Measurements from ENCODE around the gene CCL24. TPM values are rescaled to one million over a fixed set of nuclear protein-coding genes. Genes with fewer than 3 reads are reported as not detected.
"Not testable (repeated sequence)": the region's sequence is repeated elsewhere in the genome, so short reads cannot be mapped to it uniquely, and the experiment has no call there.

CCL24 gene
- total RNA-seq, 1 donor from 2014 or later = not detected

GRCh38 chr7:75772081-75773077 is 41.2 kb downstream of the CCL24 start, which contains the start of gene CCL26:
Gene CCL26, minus strand, starts transcription at chr7:75772211. Its CDS starts 35 bp downstream, at chr7:75772176.
- no peak for TF ChIP-seq CTCF (IDR thresholded peaks at IDR 0.05; ENCODE audit: borderline replicate concordance)
- DNase-seq = peak; percentile 44
- intact Hi-C loops (cut with micrococcal nuclease) = no loop called here
- no peaks in the 10 kb centered on the region for H3K4me1 ChIP-seq
- H3K36me3 ChIP-seq = no peaks in the 10 kb centered on the region
- peak within 1 kb of the TSS; percentile 70 for H3K27ac ChIP-seq (replicated peaks)
- H3K4me3 ChIP-seq = no peak within 1 kb of the TSS
- no peaks in the 10 kb centered on the region for H3K9me3 ChIP-seq (replicated peaks)
- no peaks in the 10 kb centered on the region for H3K27me3 ChIP-seq (ENCODE audit: low read depth)

GRCh38 chr7:75771224-75771623 is 42.4 kb downstream of the CCL24 start:
- no peaks in the 10 kb centered on the region for H3K36me3 ChIP-seq
- no peak overlapping the region for H3K27ac ChIP-seq (replicated peaks)
- no peaks in the 10 kb centered on the region for H3K9me3 ChIP-seq (replicated peaks)
- H3K4me3 ChIP-seq = no peak overlapping the region
- intact Hi-C loops (cut with micrococcal nuclease) = no loop called here
- H3K27me3 ChIP-seq (ENCODE audit: low read depth) = no peaks in the 10 kb centered on the region
- H3K4me1 ChIP-seq = no peaks in the 10 kb centered on the region
- DNase-seq = no peak
- no peak for TF ChIP-seq CTCF (IDR thresholded peaks at IDR 0.05; ENCODE audit: borderline replicate concordance)

GRCh38 chr7:75762350-75762917 is 51.2 kb downstream of the CCL24 start:
- Histone ChIP-seq H3K4me3 (no peak overlapping the region), H3K36me3 (no peaks in the 10 kb centered on the region), H3K27ac (replicated peaks) (no peak overlapping the region), H3K9me3 (replicated peaks) (no peaks in the 10 kb centered on the region), H3K27me3 (ENCODE audit: low read depth) (no peaks in the 10 kb centered on the region), H3K4me1 (peaks cover 4% of the 10 kb centered on the region)
- TF ChIP-seq CTCF (IDR thresholded peaks at IDR 0.05; ENCODE audit: borderline replicate concordance) = peak; percentile 84
- intact Hi-C loops (cut with micrococcal nuclease) = no loop called here
- no peak for DNase-seq

GRCh38 chr7:75761801-75762200 is 51.8 kb downstream of the CCL24 start:
- DNase-seq; H3K4me1 ChIP-seq; H3K36me3 ChIP-seq; H3K9me3 ChIP-seq (replicated peaks); H3K27me3 ChIP-seq (ENCODE audit: low read depth); H3K4me3 ChIP-seq; H3K27ac ChIP-seq (replicated peaks); intact Hi-C loops (cut with micrococcal nuclease): not testable (repeated sequence)

Other genes with a start within 250 kb of the CCL24 start
- 14.5 TPM for gene HIP1, start 74.9 kb downstream of the CCL24 start, total RNA-seq
- gene CCL26, start 41.6 kb downstream of the CCL24 start, total RNA-seq = 0.49 TPM
- gene RHBDD2, start 65.2 kb upstream of the CCL24 start, total RNA-seq = 19.1 TPM
- 72.9 TPM for gene POR, start 101.3 kb upstream of the CCL24 start, total RNA-seq
- gene TMEM120A, start 180.8 kb upstream of the CCL24 start, total RNA-seq = 163 TPM
- 22.2 TPM for gene STYXL1, start 234.2 kb upstream of the CCL24 start, total RNA-seq
- gene MDH2, start 234.3 kb upstream of the CCL24 start, total RNA-seq = 507 TPM